ENCODE data around the gene TYW1B.
"Not testable (repeated sequence)": the region's sequence is repeated elsewhere in the genome, so short reads cannot be mapped to it uniquely, and the experiment has no call there.

- TF ChIP-seq CTCF (IDR thresholded peaks at IDR 0.05; ENCODE audit: insufficient read depth, low read depth, low read length); EZH2 (IDR thresholded peaks at IDR 0.05; ENCODE audit: insufficient read depth, low read length): not testable (repeated sequence)
Observed at GRCh38 chr7:72640740-72641139, 187.3 kb downstream of the TYW1B start.

Data from astrocyte (in vitro differentiated cells and primary cell).